Keratinocyte (primary cell): ENCODE data around the gene COA4. TPM values are rescaled to one million over a fixed set of nuclear protein-coding genes. Genes with fewer than 3 reads are reported as not detected.

Experiments
- DNase-seq: peaks from one replicate; pipeline ENCODE4 v3.0.0-alpha.2; 2011; ENCODE audit warnings: low read depth, missing footprints, low spot score
- FAIRE-seq: peaks from 2 replicates; lab custom pipeline; 2011; peaks lifted over from hg19 to GRCh38; lab: Jason Lieb, UNC
- H2AFZ ChIP-seq: 2 replicates; pipeline ENCODE4 v1.6.0; 2012; ENCODE audit warnings: low read length, control low read depth, inconsistent platforms; ENCODE audit not compliant: control insufficient read depth
- H3K27ac ChIP-seq: 2 replicates; pipeline ENCODE4 v1.5.1; 2011; ENCODE audit warnings: low read length; ENCODE audit not compliant: control insufficient read depth, insufficient read depth
- H3K27me3 ChIP-seq: 3 replicates; pipeline ENCODE4 v1.6.0; 2011; ENCODE audit warnings: low read length; ENCODE audit not compliant: control insufficient read depth, insufficient read depth; ENCODE audit errors: extremely low read depth
- H3K36me3 ChIP-seq, 2 experiments: 2 replicates in 1 of 2; 3 replicates in 1 of 2; pipeline ENCODE4 v1.5.1; 2011; ENCODE audit warnings: low read length in 2 of 2, mild to moderate bottlenecking in 1 of 2; ENCODE audit not compliant: control insufficient read depth in 2 of 2, insufficient read depth in 2 of 2; ENCODE audit errors: extremely low read depth in 1 of 2
- H3K4me1 ChIP-seq: 3 replicates; pipeline ENCODE4 v1.5.1; 2011; ENCODE audit warnings: low read length; ENCODE audit not compliant: control insufficient read depth, insufficient read depth; ENCODE audit errors: extremely low read depth
- H3K4me2 ChIP-seq: 3 replicates; pipeline ENCODE4 v1.6.0; 2011; ENCODE audit warnings: low read depth, low read length; ENCODE audit not compliant: control insufficient read depth, insufficient read depth; ENCODE audit errors: extremely low read depth
- H3K4me3 ChIP-seq, 3 experiments: fragments of 200-600 bp in 1 of 3; sonication (generic) in 1 of 3; 2 replicates in 2 of 3; 3 replicates in 1 of 3; pipeline ENCODE4 v1.5.1; 2011 to 2016; ENCODE audit warnings: low read length in 3 of 3, mild to moderate bottlenecking in 3 of 3, control low read depth in 2 of 3, inconsistent platforms in 1 of 3, low read depth in 1 of 3, mixed read lengths in 1 of 3, mixed run types in 1 of 3, moderate library complexity in 1 of 3; ENCODE audit not compliant: control insufficient read depth in 2 of 3, insufficient read depth in 2 of 3; ENCODE audit errors: extremely low read depth in 1 of 3
- H3K79me2 ChIP-seq: 2 replicates; pipeline ENCODE4 v1.6.0; 2012; ENCODE audit warnings: low read length; ENCODE audit not compliant: control insufficient read depth, insufficient read depth
- H3K9ac ChIP-seq: 3 replicates; pipeline ENCODE4 v1.6.0; 2011; ENCODE audit warnings: low read length; ENCODE audit not compliant: control insufficient read depth, insufficient read depth; ENCODE audit errors: extremely low read depth
- H3K9me1 ChIP-seq: 3 replicates; pipeline ENCODE4 v1.6.0; 2011; ENCODE audit warnings: low read length; ENCODE audit not compliant: control insufficient read depth, insufficient read depth; ENCODE audit errors: extremely low read depth
- H3K9me3 ChIP-seq: 2 replicates; pipeline ENCODE4 v1.5.1; 2012; ENCODE audit warnings: low read depth, low read length; ENCODE audit not compliant: control insufficient read depth
- H4K20me1 ChIP-seq: 3 replicates; pipeline ENCODE4 v1.6.0; 2011; ENCODE audit warnings: low read length; ENCODE audit not compliant: control insufficient read depth, insufficient read depth; ENCODE audit errors: extremely low read depth
- EZH2 ChIP-seq: IDR thresholded peaks from one replicate; pipeline ENCODE4 v1.6.1; 2012; ENCODE audit warnings: inconsistent platforms, mild to moderate bottlenecking, low read length, moderate library complexity
- dilution Hi-C: fragments of 300-500 bp; cut with MboI; formaldehyde crosslinking; loops from one replicate; pipeline ENCODE4 v1.7.0; 2020; ENCODE audit warnings: low sequenced_read_pairs; ENCODE audit not compliant: extremely low pct_ligation_motif_present
- polyA plus RNA-seq, 5 experiments: library from polyadenylated mRNA; depleted of rRNA in 3 of 5; stranded (reverse) in 3 of 5; stranded (forward) in 1 of 5; unstranded in 1 of 5; fragments of >200 nt; gene quantifications; 1 replicate in 1 of 5; 2 replicates in 3 of 5; 3 replicates in 1 of 5; pipeline versions ENCODE4 v1.2.1 to v1.2.3, GENCODE V29; 2011 to 2012; ENCODE audit warnings: missing spikeins in 2 of 5, low read depth in 1 of 5, low replicate concordance in 1 of 5
- TF ChIP-seq, protein P1 (sequence below), 3 experiments: IDR thresholded peaks in 1 of 3; conservative IDR thresholded peaks in 1 of 3; optimal IDR thresholded peaks in 1 of 3; 2 replicates in 2 of 3; 3 replicates in 1 of 3; pipeline versions ENCODE3 to v1.5.1; 2011; ENCODE audit warnings: low read length in 3 of 3, mild to moderate bottlenecking in 3 of 3, moderate library complexity in 2 of 3, control low read depth in 1 of 3, inconsistent platforms in 1 of 3; ENCODE audit not compliant: insufficient read depth in 2 of 3; ENCODE audit errors: extremely low read depth in 1 of 3

The COA4 gene
- polyA plus RNA-seq, 1 donor (not counting 4 experiments of a cell fraction or from before 2014, with no cell fraction given): 82.2 TPM

DNA sequence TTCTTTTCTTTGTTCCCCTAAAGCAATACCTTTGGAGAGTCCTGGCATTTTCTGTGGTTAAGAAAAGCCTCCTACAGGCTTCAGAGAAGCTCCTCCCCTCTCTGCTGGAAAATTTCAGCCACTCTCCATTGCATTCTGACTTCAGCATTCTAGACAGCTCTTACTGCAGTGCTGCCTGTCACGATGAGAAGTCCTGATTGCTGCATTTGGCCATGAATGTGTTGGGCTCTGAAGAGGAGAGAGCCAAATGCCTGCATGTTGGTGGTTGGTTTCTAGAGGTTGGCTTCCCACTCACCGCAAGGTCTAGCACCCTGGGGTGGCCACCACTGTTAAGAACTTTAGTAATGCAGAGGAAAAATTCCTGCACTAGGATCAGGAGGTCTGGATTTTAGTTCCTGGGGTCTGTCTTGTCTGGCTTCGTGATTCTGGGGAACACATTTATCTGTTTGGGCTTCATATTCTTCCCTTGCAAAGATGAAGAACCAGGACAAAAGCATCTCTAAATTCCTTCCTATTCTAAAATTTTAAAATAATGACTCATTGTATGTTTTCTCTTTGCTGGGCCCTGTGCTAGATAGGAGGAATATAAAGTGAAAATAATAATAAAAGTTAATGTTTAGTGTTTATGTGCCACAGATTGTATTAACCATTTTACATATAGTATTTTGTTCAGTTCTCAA, 38.1 kb downstream of the COA4 start:
- H3K4me3 ChIP-seq: no peak overlapping the region
- peaks cover 0 to 3% of the 10 kb centered on the region in 2 experiments for H3K36me3 ChIP-seq
- no peak overlapping the region for H3K4me2 ChIP-seq
- no peaks in the 10 kb centered on the region for H3K4me1 ChIP-seq
- no peaks in the 10 kb centered on the region for H3K9me3 ChIP-seq
- no peaks in the 10 kb centered on the region for H3K27me3 ChIP-seq
- TF ChIP-seq, protein P1, sequence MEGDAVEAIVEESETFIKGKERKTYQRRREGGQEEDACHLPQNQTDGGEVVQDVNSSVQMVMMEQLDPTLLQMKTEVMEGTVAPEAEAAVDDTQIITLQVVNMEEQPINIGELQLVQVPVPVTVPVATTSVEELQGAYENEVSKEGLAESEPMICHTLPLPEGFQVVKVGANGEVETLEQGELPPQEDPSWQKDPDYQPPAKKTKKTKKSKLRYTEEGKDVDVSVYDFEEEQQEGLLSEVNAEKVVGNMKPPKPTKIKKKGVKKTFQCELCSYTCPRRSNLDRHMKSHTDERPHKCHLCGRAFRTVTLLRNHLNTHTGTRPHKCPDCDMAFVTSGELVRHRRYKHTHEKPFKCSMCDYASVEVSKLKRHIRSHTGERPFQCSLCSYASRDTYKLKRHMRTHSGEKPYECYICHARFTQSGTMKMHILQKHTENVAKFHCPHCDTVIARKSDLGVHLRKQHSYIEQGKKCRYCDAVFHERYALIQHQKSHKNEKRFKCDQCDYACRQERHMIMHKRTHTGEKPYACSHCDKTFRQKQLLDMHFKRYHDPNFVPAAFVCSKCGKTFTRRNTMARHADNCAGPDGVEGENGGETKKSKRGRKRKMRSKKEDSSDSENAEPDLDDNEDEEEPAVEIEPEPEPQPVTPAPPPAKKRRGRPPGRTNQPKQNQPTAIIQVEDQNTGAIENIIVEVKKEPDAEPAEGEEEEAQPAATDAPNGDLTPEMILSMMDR (optimal IDR thresholded peaks at IDR 0.05 in 1 of 3, IDR thresholded peaks at IDR 0.05 in 1 of 3, conservative IDR thresholded peaks at IDR 0.05 in 1 of 3; ENCODE audit: extremely low read depth in 1 of 3, insufficient read depth in 2 of 3, low read length in 3 of 3): no peak
- no peak for TF ChIP-seq EZH2
- no peak overlapping the region for H3K27ac ChIP-seq
- H4K20me1 ChIP-seq: no peaks in the 10 kb centered on the region
- no peak overlapping the region for H2AFZ ChIP-seq
- H3K79me2 ChIP-seq: no peaks in the 10 kb centered on the region
- FAIRE-seq (no peak), DNase-seq (no peak)
- H3K9ac ChIP-seq: no peak overlapping the region
- dilution Hi-C loops: no loop called here
- no peaks in the 10 kb centered on the region for H3K9me1 ChIP-seq

GRCh38 chr11:73833067-73833466, 43.6 kb downstream of the COA4 start:
- FAIRE-seq: no peak
- H3K36me3 ChIP-seq: peaks cover 0 to 1% of the 10 kb centered on the region in 2 experiments

More at GRCh38 chr11:73833067-73833466, 43.6 kb downstream of the COA4 start:
- no peaks in the 10 kb centered on the region for H3K4me1 ChIP-seq
- H3K79me2 ChIP-seq: no peaks in the 10 kb centered on the region
- DNase-seq: no peak
- no peak overlapping the region for H3K27ac ChIP-seq
- H3K27me3 ChIP-seq: no peaks in the 10 kb centered on the region
- H3K4me3 ChIP-seq: no peak overlapping the region
- H4K20me1 ChIP-seq: no peaks in the 10 kb centered on the region
- H3K9me1 ChIP-seq: no peaks in the 10 kb centered on the region
- H3K9me3 ChIP-seq: no peaks in the 10 kb centered on the region
- H3K4me2 ChIP-seq: no peak overlapping the region
- H2AFZ ChIP-seq: no peak overlapping the region
- dilution Hi-C loops: no loop called here
- TF ChIP-seq, protein P1 (optimal IDR thresholded peaks at IDR 0.05 in 1 of 3, IDR thresholded peaks at IDR 0.05 in 1 of 3, conservative IDR thresholded peaks at IDR 0.05 in 1 of 3; ENCODE audit: extremely low read depth in 1 of 3, insufficient read depth in 2 of 3, low read length in 3 of 3): no peak
- TF ChIP-seq EZH2: no peak
- H3K9ac ChIP-seq: no peak overlapping the region
